ENCODE data around the gene FAM240B.

The FAM240B gene

DNA sequence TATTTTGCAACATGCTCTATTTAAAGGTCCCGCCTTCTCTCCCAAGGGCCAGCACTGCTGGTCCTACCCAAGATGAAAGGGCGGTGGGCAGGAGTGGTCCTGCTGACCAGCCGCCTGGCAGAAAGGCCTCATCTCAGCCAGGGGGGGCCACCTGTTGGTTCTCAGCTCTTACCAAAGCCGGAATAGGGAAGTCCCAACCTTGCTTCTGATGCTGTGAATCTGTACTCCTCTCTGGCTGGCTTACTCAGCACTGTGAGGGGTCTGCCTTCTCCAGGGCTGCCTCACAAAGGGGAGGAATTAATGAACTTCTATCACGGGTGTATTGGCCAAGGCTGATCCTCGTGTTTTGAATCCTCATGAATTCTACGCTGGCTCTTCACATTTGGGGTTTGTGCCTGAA, 13.6 kb upstream of the FAM240B start:
- Histone ChIP-seq H3K27ac (ENCODE audit: low read length) (no peak overlapping the region), H3K4me3 (ENCODE audit: low read length) (no peak overlapping the region), H3K36me3 (replicated peaks; ENCODE audit: insufficient read depth, low read length) (no peaks in the 10 kb centered on the region), H2AFZ (ENCODE audit: low read length) (no peak overlapping the region), H3K9me3 (replicated peaks; ENCODE audit: insufficient read depth, low read length) (no peaks in the 10 kb centered on the region), H3F3A (ENCODE audit: insufficient read depth, low read length) (no peaks in the 10 kb centered on the region), H3K9ac (ENCODE audit: low read length) (no peak overlapping the region), H3K4me2 (ENCODE audit: low read depth, low read length) (no peak overlapping the region), H3K4me1 (ENCODE audit: low read length) (no peaks in the 10 kb centered on the region), H3K9me2 (replicated peaks; ENCODE audit: insufficient read depth, low read length) (no peaks in the 10 kb centered on the region), H3K27me3 (replicated peaks; ENCODE audit: insufficient read depth, low read length) (no peaks in the 10 kb centered on the region), H3K79me2 (ENCODE audit: low read length) (no peaks in the 10 kb centered on the region), H4K20me1 (ENCODE audit: insufficient read depth, low read length) (no peaks in the 10 kb centered on the region)
- DNase-seq, result no peak
- TF ChIP-seq, protein P1, sequence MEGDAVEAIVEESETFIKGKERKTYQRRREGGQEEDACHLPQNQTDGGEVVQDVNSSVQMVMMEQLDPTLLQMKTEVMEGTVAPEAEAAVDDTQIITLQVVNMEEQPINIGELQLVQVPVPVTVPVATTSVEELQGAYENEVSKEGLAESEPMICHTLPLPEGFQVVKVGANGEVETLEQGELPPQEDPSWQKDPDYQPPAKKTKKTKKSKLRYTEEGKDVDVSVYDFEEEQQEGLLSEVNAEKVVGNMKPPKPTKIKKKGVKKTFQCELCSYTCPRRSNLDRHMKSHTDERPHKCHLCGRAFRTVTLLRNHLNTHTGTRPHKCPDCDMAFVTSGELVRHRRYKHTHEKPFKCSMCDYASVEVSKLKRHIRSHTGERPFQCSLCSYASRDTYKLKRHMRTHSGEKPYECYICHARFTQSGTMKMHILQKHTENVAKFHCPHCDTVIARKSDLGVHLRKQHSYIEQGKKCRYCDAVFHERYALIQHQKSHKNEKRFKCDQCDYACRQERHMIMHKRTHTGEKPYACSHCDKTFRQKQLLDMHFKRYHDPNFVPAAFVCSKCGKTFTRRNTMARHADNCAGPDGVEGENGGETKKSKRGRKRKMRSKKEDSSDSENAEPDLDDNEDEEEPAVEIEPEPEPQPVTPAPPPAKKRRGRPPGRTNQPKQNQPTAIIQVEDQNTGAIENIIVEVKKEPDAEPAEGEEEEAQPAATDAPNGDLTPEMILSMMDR (IDR thresholded peaks at IDR 0.05; ENCODE audit: low read length), result no peak
- TF ChIP-seq EZH2 (optimal IDR thresholded peaks at IDR 0.05; ENCODE audit: low read depth, low read length) (no peak), EZH2phosphoT487 (IDR thresholded peaks at IDR 0.05; ENCODE audit: low read length) (no peak)

DNA sequence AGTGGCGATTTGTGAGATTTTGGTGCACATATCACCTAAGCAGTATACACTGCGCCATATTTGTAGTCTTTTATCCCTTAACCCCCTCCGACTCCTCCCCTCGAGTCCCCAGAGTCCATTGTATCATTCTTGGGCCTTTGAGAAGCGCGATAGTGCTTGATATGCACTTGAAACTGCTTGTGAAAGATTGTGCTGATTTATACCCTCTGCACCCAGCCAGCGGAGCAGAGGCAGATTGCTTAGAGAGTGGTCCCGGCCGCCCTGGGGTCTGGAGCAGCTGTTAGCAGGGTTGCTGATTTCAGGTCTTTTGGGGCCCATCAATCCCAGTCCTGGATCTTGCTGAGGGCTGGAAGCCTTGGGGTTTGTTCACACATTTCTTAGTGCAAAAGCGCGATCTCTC, 13.0 kb upstream of the FAM240B start:
- Histone ChIP-seq H3K9me3 (replicated peaks; ENCODE audit: insufficient read depth, low read length) (no peaks in the 10 kb centered on the region), H3K4me1 (ENCODE audit: low read length) (no peaks in the 10 kb centered on the region), H3K9me2 (replicated peaks; ENCODE audit: insufficient read depth, low read length) (no peaks in the 10 kb centered on the region), H2AFZ (ENCODE audit: low read length) (no peak overlapping the region), H3K27ac (ENCODE audit: low read length) (no peak overlapping the region), H3F3A (ENCODE audit: insufficient read depth, low read length) (no peaks in the 10 kb centered on the region), H3K36me3 (replicated peaks; ENCODE audit: insufficient read depth, low read length) (no peaks in the 10 kb centered on the region), H3K79me2 (ENCODE audit: low read length) (no peaks in the 10 kb centered on the region), H3K4me2 (ENCODE audit: low read depth, low read length) (no peak overlapping the region), H3K27me3 (replicated peaks; ENCODE audit: insufficient read depth, low read length) (no peaks in the 10 kb centered on the region), H3K9ac (ENCODE audit: low read length) (no peak overlapping the region), H4K20me1 (ENCODE audit: insufficient read depth, low read length) (no peaks in the 10 kb centered on the region), H3K4me3 (ENCODE audit: low read length) (no peak overlapping the region)
- TF ChIP-seq, protein P1 (IDR thresholded peaks at IDR 0.05; ENCODE audit: low read length), result no peak
- DNase-seq, result no peak

DNA sequence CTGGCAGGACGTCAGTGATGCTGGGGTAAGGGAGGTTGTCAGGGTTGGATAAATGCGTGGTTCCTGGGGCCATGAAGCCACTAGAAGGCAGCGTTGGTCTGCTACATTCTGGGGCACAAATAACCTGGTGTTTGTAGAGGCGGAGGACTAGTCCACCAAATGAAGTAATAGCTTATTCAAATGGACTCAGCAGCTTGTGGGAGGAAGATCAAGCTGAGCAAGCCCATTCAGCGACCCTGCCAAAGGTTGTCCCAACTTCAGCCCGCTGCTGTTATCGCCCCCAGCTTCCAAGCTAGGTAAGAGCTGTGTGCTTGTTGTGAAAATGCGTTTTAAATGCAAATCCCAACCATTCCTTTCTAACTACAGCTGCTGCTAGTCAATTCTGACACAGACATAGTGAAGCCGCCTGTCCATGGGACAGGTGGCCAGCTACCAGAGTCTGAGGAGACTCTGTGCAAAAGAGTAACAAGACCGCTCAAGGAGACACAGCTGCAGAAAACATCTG, 7.6 kb upstream of the FAM240B start:
- H3K9me2 ChIP-seq (replicated peaks; ENCODE audit: insufficient read depth, low read length), result no peaks in the 10 kb centered on the region
- H3K27me3 ChIP-seq (replicated peaks; ENCODE audit: insufficient read depth, low read length), result no peaks in the 10 kb centered on the region
- H3K79me2 ChIP-seq (ENCODE audit: low read length), result no peaks in the 10 kb centered on the region
- no peaks in the 10 kb centered on the region for H4K20me1 ChIP-seq (ENCODE audit: insufficient read depth, low read length)
- TF ChIP-seq EZH2 (optimal IDR thresholded peaks at IDR 0.05; ENCODE audit: low read depth, low read length), result no peak
- no peak for TF ChIP-seq EZH2phosphoT487 (IDR thresholded peaks at IDR 0.05; ENCODE audit: low read length)
- TF ChIP-seq, protein P1 (IDR thresholded peaks at IDR 0.05; ENCODE audit: low read length), result peak; percentile 21; the same call in 1 of the 2 replicates
- no peaks in the 10 kb centered on the region for H3K9me3 ChIP-seq (replicated peaks; ENCODE audit: insufficient read depth, low read length)
- H2AFZ ChIP-seq (ENCODE audit: low read length), result no peak overlapping the region
- H3K4me2 ChIP-seq (ENCODE audit: low read depth, low read length), result no peak overlapping the region
- H3K36me3 ChIP-seq (replicated peaks; ENCODE audit: insufficient read depth, low read length), result no peaks in the 10 kb centered on the region
- H3F3A ChIP-seq (ENCODE audit: insufficient read depth, low read length), result no peaks in the 10 kb centered on the region
- no peaks in the 10 kb centered on the region for H3K4me1 ChIP-seq (ENCODE audit: low read length)
- H3K4me3 ChIP-seq (ENCODE audit: low read length), result no peak overlapping the region
- DNase-seq, result no peak
- H3K9ac ChIP-seq (ENCODE audit: low read length), result no peak overlapping the region
- H3K27ac ChIP-seq (ENCODE audit: low read length), result no peak overlapping the region

Data from MM.1S (cell line).